Liver (tissue), 9 donors: ENCODE measurements around the gene TRIO. TPM values are rescaled to one million over a fixed set of nuclear protein-coding genes. Genes with fewer than 3 reads are reported as not detected.

Experiments used
- DNase-seq: peaks from one replicate; pipeline ENCODE4 v3.0.0-alpha.2; 2017; ENCODE audit warnings: low spot score
- H3K27ac ChIP-seq, 2 donors: one replicate each; pipeline ENCODE4 v1.7.0; 2013; ENCODE audit warnings: inconsistent platforms in 2 of 2, low read length in 2 of 2, control low read depth in 1 of 2, low read depth in 1 of 2, mild to moderate bottlenecking in 1 of 2
- H3K27me3 ChIP-seq, 4 donors: one replicate each; pipeline versions ENCODE4 v1.6.1 to v1.7.0; 2013; ENCODE audit warnings: low read length in 3 of 4, inconsistent platforms in 1 of 4, mild to moderate bottlenecking in 1 of 4, moderate library complexity in 1 of 4; ENCODE audit not compliant: control insufficient read depth in 4 of 4, insufficient read depth in 4 of 4
- H3K36me3 ChIP-seq, 4 donors: one replicate each; pipeline versions ENCODE4 v1.6.1 to v1.7.0; 2013; ENCODE audit warnings: low read length in 3 of 4, mild to moderate bottlenecking in 3 of 4, low read depth in 1 of 4, moderate library complexity in 1 of 4; ENCODE audit not compliant: control insufficient read depth in 4 of 4, insufficient read depth in 3 of 4
- H3K4me1 ChIP-seq, 4 donors: one replicate each; pipeline versions ENCODE4 v1.6.1 to v1.7.0; 2013; ENCODE audit warnings: low read length in 3 of 4, mild to moderate bottlenecking in 3 of 4, moderate library complexity in 1 of 4; ENCODE audit not compliant: control insufficient read depth in 4 of 4, insufficient read depth in 4 of 4
- H3K4me3 ChIP-seq, 3 donors: one replicate each; pipeline versions ENCODE4 v1.6.1 to v1.7.0; 2013; ENCODE audit warnings: low read length in 3 of 3, control low read depth in 1 of 3, low read depth in 1 of 3, mild to moderate bottlenecking in 1 of 3
- H3K9ac ChIP-seq, 2 donors: one replicate each; pipeline ENCODE4 v1.7.0; 2013; ENCODE audit warnings: low read length in 2 of 2, mild to moderate bottlenecking in 2 of 2, moderate library complexity in 2 of 2, control low read depth in 1 of 2, low read depth in 1 of 2
- H3K9me3 ChIP-seq, 4 donors: one replicate each; pipeline versions ENCODE4 v1.6.1 to v1.7.0; 2013; ENCODE audit warnings: low read length in 3 of 4; ENCODE audit not compliant: control insufficient read depth in 4 of 4
- ATF3 ChIP-seq: IDR thresholded peaks from 2 replicates; pipeline ENCODE4 v1.6.1; 2016; ENCODE audit warnings: antibody characterized with exemption
- CTCF ChIP-seq: fragments of 150-350 bp; IDR thresholded peaks from 2 replicates; pipeline ENCODE4 v1.5.1; 2017; ENCODE audit warnings: improper control_type of control experiment, low read depth, low read length; ENCODE audit not compliant: missing input control
- EGR1 ChIP-seq, 2 donors: IDR thresholded peaks; 2 replicates each; pipeline ENCODE4 v1.6.1; 2016 to 2018; ENCODE audit warnings: antibody characterized with exemption in 2 of 2, low read depth in 2 of 2
- FOXA1 ChIP-seq: IDR thresholded peaks from 2 replicates; pipeline ENCODE4 v1.6.1; 2016; ENCODE audit warnings: antibody characterized with exemption
- FOXA2 ChIP-seq: IDR thresholded peaks from 2 replicates; pipeline ENCODE4 v1.6.1; 2016; ENCODE audit warnings: antibody characterized with exemption
- GABPA ChIP-seq, 2 donors: IDR thresholded peaks in 1 of 2; conservative IDR thresholded peaks in 1 of 2; 2 replicates each; pipeline ENCODE4 v1.6.1; 2016; ENCODE audit warnings: antibody characterized with exemption in 2 of 2, mild to moderate bottlenecking in 1 of 2, moderate library complexity in 1 of 2
- HNF4A ChIP-seq, 2 donors: conservative IDR thresholded peaks; 2 replicates each; pipeline ENCODE4 v1.6.1; 2016; ENCODE audit warnings: antibody characterized with exemption in 2 of 2, mild to moderate bottlenecking in 2 of 2
- HNF4G ChIP-seq: IDR thresholded peaks from 2 replicates; pipeline ENCODE4 v1.6.1; 2016; ENCODE audit warnings: antibody characterized with exemption
- JUND ChIP-seq, 2 donors: IDR thresholded peaks; 2 replicates each; pipeline ENCODE4 v1.6.1; 2016; ENCODE audit warnings: antibody characterized with exemption in 2 of 2
- MAX ChIP-seq: IDR thresholded peaks from 2 replicates; pipeline ENCODE4 v1.6.1; 2016; ENCODE audit warnings: antibody characterized with exemption
- NR2F2 ChIP-seq: IDR thresholded peaks from 2 replicates; pipeline ENCODE4 v1.6.1; 2016; ENCODE audit warnings: antibody characterized with exemption
- RAD21 ChIP-seq, 2 donors: IDR thresholded peaks; 2 replicates each; pipeline ENCODE4 v1.6.1; 2016; ENCODE audit warnings: antibody characterized with exemption in 2 of 2, mild to moderate bottlenecking in 2 of 2
- REST ChIP-seq: IDR thresholded peaks from 2 replicates; pipeline ENCODE4 v1.6.1; 2016; ENCODE audit warnings: antibody characterized with exemption, mild to moderate bottlenecking
- RXRA ChIP-seq, 2 donors: IDR thresholded peaks; 2 replicates each; pipeline ENCODE4 v1.6.1; 2017 to 2018; ENCODE audit warnings: antibody characterized with exemption in 2 of 2, mild to moderate bottlenecking in 1 of 2
- SP1 ChIP-seq: IDR thresholded peaks from 2 replicates; pipeline ENCODE4 v1.6.1; 2018; ENCODE audit warnings: antibody characterized with exemption, mild to moderate bottlenecking
- TAF1 ChIP-seq: conservative IDR thresholded peaks from 2 replicates; pipeline ENCODE4 v1.6.1; 2016; ENCODE audit warnings: antibody characterized with exemption, mild to moderate bottlenecking
- YY1 ChIP-seq: IDR thresholded peaks from 2 replicates; pipeline ENCODE4 v1.6.1; 2016; ENCODE audit warnings: antibody characterized with exemption, mild to moderate bottlenecking
- ZBTB33 ChIP-seq: IDR thresholded peaks from 2 replicates; pipeline ENCODE4 v1.6.1; 2016; ENCODE audit warnings: antibody characterized with exemption
- WGBS: extraction: QIAGEN DNeasy Blood & Tissue Kit; methylation state at CpG from one replicate; pipeline ENCODE4 v1.1.7; 2013; 5-methylcytosine and 5-hydroxymethylcytosine counted together
- polyA plus RNA-seq, 2 donors: library from polyadenylated mRNA; stranded (reverse) in 1 of 2; unstranded in 1 of 2; fragments of 200-250 nt in 1 of 2; fragments of >200 nt in 1 of 2; fragmentation: Nextera tagmentation in 1 of 2; extraction: Ambion mirVana in 1 of 2; gene quantifications; one replicate each; pipeline versions ENCODE4 v1.2.1 to v1.2.3, GENCODE V29; 2013 to 2015
- total RNA-seq, 2 donors: library from RNA; depleted of rRNA; stranded (reverse); fragments of >200 nt; gene quantifications; one replicate each; pipeline ENCODE4 v1.2.3, GENCODE V29; 2014
- donor health status: healthy.
- donor health status: healthy.
- donor health status: healthy.
- donor health status: healthy.
- donor health status: healthy.

Gene TRIO
- total and polyA plus RNA-seq, 4 donors, result 8.5 to 86.2 (median 16.0) TPM

GRCh38 chr5:14476786-14477435 is 333.8 kb downstream of the TRIO start:
- 94% methylated on average over 4 of the region's 4 CpGs for WGBS
- Histone ChIP-seq H3K27ac (no peak overlapping the region), H3K4me3 (no peak overlapping the region), H3K27me3 (no peaks in the 10 kb centered on the region), H3K4me1 (no peaks in the 10 kb centered on the region), H3K9ac (no peak overlapping the region), H3K9me3 (no peaks in the 10 kb centered on the region), H3K36me3 (peaks cover 5 to 67% (median 46%) of the 10 kb centered on the region in 4 donors)
- no peak for DNase-seq
- TF ChIP-seq JUND (IDR thresholded peaks at IDR 0.05), result no peak
- TF ChIP-seq FOXA2, result no peak
- TF ChIP-seq YY1, result no peak
- no peak for TF ChIP-seq TAF1
- TF ChIP-seq CTCF, result no peak
- TF ChIP-seq HNF4A (conservative IDR thresholded peaks at IDR 0.05), result no peak
- TF ChIP-seq RAD21 (IDR thresholded peaks at IDR 0.05), result no peak
- no peak for TF ChIP-seq NR2F2
- TF ChIP-seq MAX, result no peak
- no peak for TF ChIP-seq GABPA (IDR thresholded peaks at IDR 0.05 in 1 of 2, conservative IDR thresholded peaks at IDR 0.05 in 1 of 2)
- no peak for TF ChIP-seq SP1
- TF ChIP-seq HNF4G, result no peak
- TF ChIP-seq REST, result no peak
- no peak for TF ChIP-seq ATF3
- TF ChIP-seq FOXA1, result no peak
- TF ChIP-seq RXRA (IDR thresholded peaks at IDR 0.05), result no peak
- TF ChIP-seq EGR1 (IDR thresholded peaks at IDR 0.05; ENCODE audit: low read depth in 2 of 2), result no peak
- TF ChIP-seq ZBTB33, result no peak
